Fibroblast of lung (primary cell): ENCODE data around the gene DUS3L. TPM values are rescaled to one million over a fixed set of nuclear protein-coding genes. Genes with fewer than 3 reads are reported as not detected.
A peak's percentile ranks its signal among the peaks of the same experiment; 100 is the strongest.

Source experiments
- DNase-seq, 2 donors: peaks; one replicate each; pipeline versions ENCODE4 v3.0.0 to v3.0.0-alpha.2; 2010; ENCODE audit warnings: low read depth in 2 of 2
- H2AFZ ChIP-seq: 2 replicates; pipeline ENCODE4 v1.5.1; 2012; ENCODE audit warnings: low read length, control low read depth, inconsistent platforms
- H3K27ac ChIP-seq: 2 replicates; pipeline ENCODE4 v1.5.1; 2011; ENCODE audit warnings: low read length, control low read depth; ENCODE audit not compliant: insufficient read depth
- H3K27me3 ChIP-seq: 2 replicates; pipeline ENCODE4 v1.5.1; 2011; ENCODE audit warnings: mild to moderate bottlenecking, low read length; ENCODE audit not compliant: control insufficient read depth, insufficient read depth
- H3K36me3 ChIP-seq: 2 replicates; pipeline ENCODE4 v1.5.1; 2011; ENCODE audit warnings: low read length; ENCODE audit not compliant: control insufficient read depth, insufficient read depth
- H3K4me1 ChIP-seq: 2 replicates; pipeline ENCODE4 v1.5.1; 2011; ENCODE audit warnings: low read length; ENCODE audit not compliant: control insufficient read depth, insufficient read depth; ENCODE audit errors: extremely low read depth
- H3K4me2 ChIP-seq: 2 replicates; pipeline ENCODE4 v1.5.1; 2011; ENCODE audit warnings: low read length, control low read depth; ENCODE audit not compliant: insufficient read depth; ENCODE audit errors: extremely low read depth
- H3K4me3 ChIP-seq, 4 experiments: fragments of 200-600 bp in 1 of 4; sonication (generic) in 1 of 4; replicated peaks in 1 of 4; 2 replicates each; pipeline ENCODE4 v1.5.1; 2011 to 2016; ENCODE audit warnings: low read length in 4 of 4, low read depth in 3 of 4, mild to moderate bottlenecking in 3 of 4, control low read depth in 2 of 4, inconsistent platforms in 1 of 4, mixed read lengths in 1 of 4; ENCODE audit not compliant: insufficient read depth in 1 of 4; ENCODE audit errors: control extremely low read depth in 1 of 4
- H3K79me2 ChIP-seq: 2 replicates; pipeline ENCODE4 v1.5.1; 2012; ENCODE audit warnings: mild to moderate bottlenecking, low read length, inconsistent platforms; ENCODE audit not compliant: control insufficient read depth, insufficient read depth
- H3K9ac ChIP-seq: 2 replicates; pipeline ENCODE4 v1.5.1; 2011; ENCODE audit warnings: mild to moderate bottlenecking, low read length, control low read depth; ENCODE audit not compliant: insufficient read depth
- H3K9me3 ChIP-seq: 2 replicates; pipeline ENCODE4 v1.5.1; 2012; ENCODE audit warnings: low read depth, low read length; ENCODE audit not compliant: control insufficient read depth, insufficient read depth
- H4K20me1 ChIP-seq: 2 replicates; pipeline ENCODE4 v1.5.1; 2011; ENCODE audit warnings: low read length; ENCODE audit not compliant: control insufficient read depth, insufficient read depth; ENCODE audit errors: extremely low read depth
- EZH2 ChIP-seq: IDR thresholded peaks from 2 replicates; pipeline ENCODE4 v1.5.1; 2012; ENCODE audit warnings: low read length, control low read depth, mild to moderate bottlenecking; ENCODE audit errors: missing control alignments
- polyA plus RNA-seq, 2 donors: library from polyadenylated mRNA; depleted of rRNA in 1 of 2; stranded (reverse) in 1 of 2; unstranded in 1 of 2; fragments of >200 nt; gene quantifications; 2 replicates each; pipeline ENCODE4 v1.2.1, GENCODE V29; 2011 to 2012; ENCODE audit warnings: missing spikeins in 1 of 2
- total RNA-seq: library from RNA; depleted of rRNA; stranded (reverse); fragments of >200 nt; gene quantifications from 2 replicates; pipeline ENCODE4 v1.2.1, GENCODE V29; 2014
- TF ChIP-seq, protein P1 (sequence below), 2 donors: IDR thresholded peaks in 1 of 2; conservative IDR thresholded peaks in 1 of 2; 1 replicate in 1 of 2; 2 replicates in 1 of 2; pipeline ENCODE4 v1.5.1; 2011 to 2012; ENCODE audit warnings: low read length in 2 of 2, control low read depth in 1 of 2, inconsistent platforms in 1 of 2, low read depth in 1 of 2, mild to moderate bottlenecking in 1 of 2

Gene DUS3L
- total and polyA plus RNA-seq, 2 donors (not counting 1 experiment from before 2014, with no cell fraction given), result 8.8 to 18.7 TPM

- no peaks in the 10 kb centered on the region for H3K36me3 ChIP-seq
- TF ChIP-seq EZH2, result no peak
- TF ChIP-seq, protein P1, sequence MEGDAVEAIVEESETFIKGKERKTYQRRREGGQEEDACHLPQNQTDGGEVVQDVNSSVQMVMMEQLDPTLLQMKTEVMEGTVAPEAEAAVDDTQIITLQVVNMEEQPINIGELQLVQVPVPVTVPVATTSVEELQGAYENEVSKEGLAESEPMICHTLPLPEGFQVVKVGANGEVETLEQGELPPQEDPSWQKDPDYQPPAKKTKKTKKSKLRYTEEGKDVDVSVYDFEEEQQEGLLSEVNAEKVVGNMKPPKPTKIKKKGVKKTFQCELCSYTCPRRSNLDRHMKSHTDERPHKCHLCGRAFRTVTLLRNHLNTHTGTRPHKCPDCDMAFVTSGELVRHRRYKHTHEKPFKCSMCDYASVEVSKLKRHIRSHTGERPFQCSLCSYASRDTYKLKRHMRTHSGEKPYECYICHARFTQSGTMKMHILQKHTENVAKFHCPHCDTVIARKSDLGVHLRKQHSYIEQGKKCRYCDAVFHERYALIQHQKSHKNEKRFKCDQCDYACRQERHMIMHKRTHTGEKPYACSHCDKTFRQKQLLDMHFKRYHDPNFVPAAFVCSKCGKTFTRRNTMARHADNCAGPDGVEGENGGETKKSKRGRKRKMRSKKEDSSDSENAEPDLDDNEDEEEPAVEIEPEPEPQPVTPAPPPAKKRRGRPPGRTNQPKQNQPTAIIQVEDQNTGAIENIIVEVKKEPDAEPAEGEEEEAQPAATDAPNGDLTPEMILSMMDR (conservative IDR thresholded peaks at IDR 0.05 in 1 of 2, IDR thresholded peaks at IDR 0.05 in 1 of 2; ENCODE audit: low read depth in 1 of 2, low read length in 2 of 2), result no peak
- no peak overlapping the region for H3K4me3 ChIP-seq
- H3K27ac ChIP-seq, result no peak overlapping the region
- H3K9ac ChIP-seq, result no peak overlapping the region
- H3K4me1 ChIP-seq, result peaks cover 4% of the 10 kb centered on the region
- H3K27me3 ChIP-seq, result peaks cover 17% of the 10 kb centered on the region
- no peak overlapping the region for H2AFZ ChIP-seq
- no peaks in the 10 kb centered on the region for H3K9me3 ChIP-seq
- DNase-seq, result peak; percentile 23 to 29
- no peaks in the 10 kb centered on the region for H4K20me1 ChIP-seq
- H3K79me2 ChIP-seq, result no peaks in the 10 kb centered on the region
- H3K4me2 ChIP-seq, result no peak overlapping the region
Measured at GRCh38 chr19:5801796-5802619, 11.0 kb upstream of the DUS3L start.

GRCh38 chr19:5800361-5801270 lies 9.7 kb upstream of the DUS3L start:
- DNase-seq, result no peak
- Histone ChIP-seq H3K4me1 (peaks cover 4% of the 10 kb centered on the region), H3K27me3 (peaks cover 8% of the 10 kb centered on the region), H2AFZ (no peak overlapping the region), H3K79me2 (no peaks in the 10 kb centered on the region), H3K9ac (no peak overlapping the region), H3K4me3 (no peak overlapping the region), H3K4me2 (no peak overlapping the region), H3K36me3 (no peaks in the 10 kb centered on the region), H4K20me1 (no peaks in the 10 kb centered on the region), H3K27ac (no peak overlapping the region), H3K9me3 (no peaks in the 10 kb centered on the region)
- TF ChIP-seq EZH2, result no peak
- TF ChIP-seq, protein P1 (conservative IDR thresholded peaks at IDR 0.05 in 1 of 2, IDR thresholded peaks at IDR 0.05 in 1 of 2; ENCODE audit: low read depth in 1 of 2, low read length in 2 of 2), result no peak
